HL-60 (cell line): ENCODE measurements around the gene FERMT2.
"Not testable (repeated sequence)": the region's sequence is repeated elsewhere in the genome, so short reads cannot be mapped to it uniquely, and the experiment has no call there.

Source experiments
- DNase-seq, 2 experiments: peaks; one replicate each; pipeline ENCODE4 v3.0.0-alpha.2; 2010 to 2020; ENCODE audit warnings: low read depth in 1 of 2, low spot score in 1 of 2
- H3K27ac ChIP-seq: fragments of 250-450 bp; sonication (Bioruptor Pico); replicated peaks from 2 replicates; pipeline ENCODE4 v1.5.1; 2020; ENCODE audit warnings: mild to moderate bottlenecking, moderate library complexity
- H3K27me3 ChIP-seq: fragments of 250-450 bp; sonication (Bioruptor Pico); 2 replicates; pipeline ENCODE4 v1.5.1; 2021; ENCODE audit warnings: mild to moderate bottlenecking, moderate library complexity; ENCODE audit not compliant: insufficient read depth, poor library complexity, severe bottlenecking
- H3K4me3 ChIP-seq: replicated peaks from 2 replicates; pipeline ENCODE4 v1.5.1; 2011; ENCODE audit warnings: mild to moderate bottlenecking, control low read depth, low read length; ENCODE audit not compliant: insufficient read depth
- CTCF ChIP-seq: IDR thresholded peaks from one replicate; pipeline ENCODE4 v1.5.1; 2011; ENCODE audit warnings: low read length, control low read depth, inconsistent platforms; ENCODE audit not compliant: insufficient read depth
- GABPA ChIP-seq: IDR thresholded peaks from 2 replicates; pipeline ENCODE4 v1.6.1; 2012; ENCODE audit warnings: low read depth
- POLR2AphosphoS5 ChIP-seq: IDR thresholded peaks from 2 replicates; pipeline ENCODE4 v1.6.1; 2012; ENCODE audit warnings: low read depth
- REST ChIP-seq: IDR thresholded peaks from 2 replicates; pipeline ENCODE4 v1.6.1; 2012; ENCODE audit warnings: low read depth; ENCODE audit not compliant: insufficient replicate concordance
- SPI1 ChIP-seq: IDR thresholded peaks from 2 replicates; pipeline ENCODE4 v1.6.1; 2012; ENCODE audit warnings: low read depth, mild to moderate bottlenecking, borderline replicate concordance

FERMT2 gene

GRCh38 chr14:52922656-52923055, 28.2 kb downstream of the FERMT2 start:
- DNase-seq = no peak
- no peak for TF ChIP-seq REST
- TF ChIP-seq SPI1 = no peak
- no peak for TF ChIP-seq CTCF
- TF ChIP-seq POLR2AphosphoS5 = no peak
- no peak for TF ChIP-seq GABPA

GRCh38 chr14:52922059-52922458, 28.8 kb downstream of the FERMT2 start:
- TF ChIP-seq POLR2AphosphoS5 = no peak
- TF ChIP-seq SPI1 = no peak
- no peak for TF ChIP-seq REST
- TF ChIP-seq CTCF = no peak
- TF ChIP-seq GABPA = no peak
- Histone ChIP-seq H3K27me3 (no peaks in the 10 kb centered on the region), H3K4me3 (no peak overlapping the region), H3K27ac (no peak overlapping the region)
- DNase-seq = no peak

More at GRCh38 chr14:52922656-52923055, 28.2 kb downstream of the FERMT2 start:
- H3K27me3 ChIP-seq = no peaks in the 10 kb centered on the region
- H3K4me3 ChIP-seq = no peak overlapping the region
- no peak overlapping the region for H3K27ac ChIP-seq

GRCh38 chr14:52920411-52920810, 30.4 kb downstream of the FERMT2 start:
- not testable (repeated sequence) for H3K27me3 ChIP-seq, H3K27ac ChIP-seq, DNase-seq, H3K4me3 ChIP-seq

- Histone ChIP-seq H3K27ac (no peak overlapping the region), H3K4me3 (no peak overlapping the region)
These were observed 30.9 kb downstream of the FERMT2 start for GRCh38 chr14:52919971-52920370.

More at GRCh38 chr14:52919971-52920370, 30.9 kb downstream of the FERMT2 start:
- no peak for TF ChIP-seq POLR2AphosphoS5
- TF ChIP-seq REST = no peak
- no peak for TF ChIP-seq GABPA
- TF ChIP-seq SPI1 = no peak
- no peak for TF ChIP-seq CTCF
- DNase-seq = no peak
- no peaks in the 10 kb centered on the region for H3K27me3 ChIP-seq
